OCI-M2 (cell line): ENCODE measurements around the gene SUPT16H.
A peak's percentile ranks its signal among the peaks of the same experiment; 100 is the strongest.
"Not testable (repeated sequence)": the region's sequence is repeated elsewhere in the genome, so short reads cannot be mapped to it uniquely, and the experiment has no call there.

Source experiments
- DNase-seq: peaks from one replicate; lab custom pipeline; 2025; ENCODE audit not compliant: unreplicated experiment; lab: John Stamatoyannopoulos, UW

SUPT16H gene

GRCh38 chr14:21383848-21384493 lies at the start of gene SUPT16H:
SUPT16H (minus strand) TSS chr14:21384019; CDS start chr14:21383927, 92 bp downstream.
- peak; percentile 88 for DNase-seq

- no peak for DNase-seq
These were observed 47.3 kb upstream of the SUPT16H start for GRCh38 chr14:21431126-21431525.

- DNase-seq, result no peak
These were observed 45.1 kb upstream of the SUPT16H start for GRCh38 chr14:21428930-21429329.

GRCh38 chr14:21426692-21427091 lies 42.9 kb upstream of the SUPT16H start:
- DNase-seq, result no peak

- DNase-seq, result no peak
These were observed 35.7 kb upstream of the SUPT16H start for GRCh38 chr14:21419528-21419927.

GRCh38 chr14:21415329-21415728 lies 31.5 kb upstream of the SUPT16H start:
- DNase-seq, result no peak

GRCh38 chr14:21414137-21414631 lies 30.4 kb upstream of the SUPT16H start:
- DNase-seq, result no peak

- DNase-seq, result no peak
These were observed 24.3 kb upstream of the SUPT16H start for GRCh38 chr14:21408147-21408546.

GRCh38 chr14:21406213-21406612 lies 22.4 kb upstream of the SUPT16H start:
- DNase-seq, result no peak

GRCh38 chr14:21405097-21405496 lies 21.3 kb upstream of the SUPT16H start:
- DNase-seq, result no peak

GRCh38 chr14:21399311-21399870 lies 15.6 kb upstream of the SUPT16H start:
- DNase-seq, result no peak

- no peak for DNase-seq
These were observed 15.1 kb upstream of the SUPT16H start for GRCh38 chr14:21398901-21399300.

GRCh38 chr14:21395450-21395849 lies 11.6 kb upstream of the SUPT16H start:
- no peak for DNase-seq

GRCh38 chr14:21385188-21385904 lies 1.5 kb upstream of the SUPT16H start:
- DNase-seq, result no peak

GRCh38 chr14:21384494-21384851 lies 654 bp upstream of the SUPT16H start:
- DNase-seq, result no peak

- no peak for DNase-seq
These were observed 652 bp downstream of the SUPT16H start for GRCh38 chr14:21382886-21383847.

GRCh38 chr14:21382095-21382494 lies 1.7 kb downstream of the SUPT16H start:
- DNase-seq, result no peak

- no peak for DNase-seq
These were observed 4.5 kb downstream of the SUPT16H start for GRCh38 chr14:21379338-21379737.

- no peak for DNase-seq
These were observed 9.8 kb downstream of the SUPT16H start for GRCh38 chr14:21373980-21374379.

GRCh38 chr14:21372814-21373213 lies 11.0 kb downstream of the SUPT16H start:
- not testable (repeated sequence) for DNase-seq
